Endodermal cell (in vitro differentiated cells): ENCODE results near the gene SLC7A9. TPM values are rescaled to one million over a fixed set of nuclear protein-coding genes. Genes with fewer than 3 reads are reported as not detected.

Source experiments
- DNase-seq: peaks from one replicate; pipeline ENCODE4 v3.0.0-alpha.2; 2017
- H3K27ac ChIP-seq: 2 replicates; pipeline ENCODE4 v1.5.1; 2013; ENCODE audit warnings: mild to moderate bottlenecking, low read depth, low read length, moderate library complexity
- H3K27me3 ChIP-seq: 2 replicates; pipeline ENCODE4 v1.6.1; 2013; ENCODE audit warnings: mild to moderate bottlenecking, low read length, moderate library complexity; ENCODE audit not compliant: insufficient read depth, control insufficient read depth, poor library complexity, severe bottlenecking
- H3K36me3 ChIP-seq: 2 replicates; pipeline ENCODE4 v1.7.0; 2013; ENCODE audit warnings: mild to moderate bottlenecking, low read length, moderate library complexity; ENCODE audit not compliant: control insufficient read depth, insufficient read depth
- H3K4me1 ChIP-seq: one replicate; pipeline ENCODE4 v1.7.0; 2013; ENCODE audit warnings: low read length; ENCODE audit not compliant: control insufficient read depth, insufficient read depth
- H3K4me3 ChIP-seq: 2 replicates; pipeline ENCODE4 v1.5.1; 2013; ENCODE audit warnings: mild to moderate bottlenecking, low read length, moderate library complexity
- H3K9ac ChIP-seq: 2 replicates; pipeline ENCODE4 v1.6.1; 2013; ENCODE audit warnings: mild to moderate bottlenecking, low read length, moderate library complexity; ENCODE audit not compliant: poor library complexity, severe bottlenecking; ENCODE audit errors: extremely low read depth
- H3K9me3 ChIP-seq: 2 replicates; pipeline ENCODE4 v1.6.1; 2013; ENCODE audit warnings: mild to moderate bottlenecking, low read length, moderate library complexity; ENCODE audit not compliant: control insufficient read depth
- H3K27ac Mint-ChIP-seq: 2 replicates; pipeline ENCODE4 v1.8.0; 2020; ENCODE audit warnings: mixed read lengths
- H3K27me3 Mint-ChIP-seq: 2 replicates; pipeline ENCODE4 v1.8.0; 2021; ENCODE audit warnings: mild to moderate bottlenecking, mixed read lengths; ENCODE audit not compliant: insufficient read depth
- H3K36me3 Mint-ChIP-seq: 2 replicates; pipeline ENCODE4 v1.8.0; 2020; ENCODE audit warnings: low read depth, mixed read lengths
- H3K4me1 Mint-ChIP-seq: 2 replicates; pipeline ENCODE4 v1.8.0; 2020; ENCODE audit warnings: mixed read lengths
- H3K4me3 Mint-ChIP-seq: 2 replicates; pipeline ENCODE4 v1.8.0; 2020; ENCODE audit warnings: mild to moderate bottlenecking, moderate library complexity, mixed read lengths
- H3K9me3 Mint-ChIP-seq: 2 replicates; pipeline ENCODE4 v1.8.0; 2020; ENCODE audit warnings: mild to moderate bottlenecking, mixed read lengths
- WGBS, 2 experiments: methylation state at CpG; one replicate each; pipeline versions ENCODE4 v1.1.5 to v1.1.7; 2013; ENCODE audit warnings: missing lambda C conversion rate in 2 of 2, mixed read lengths in 1 of 2; ENCODE audit not compliant: insufficient coverage in 1 of 2, insufficient read length in 1 of 2; 5-methylcytosine and 5-hydroxymethylcytosine counted together
- total RNA-seq, 2 donors: library from RNA; stranded (reverse); fragmentation: NEBNext Ultra II Directional in 1 of 2; extraction: Animal tissue kit (Norgen Biotek cat#: 25700) in 1 of 2; gene quantifications; 2 replicates in 1 of 2; 3 replicates in 1 of 2; pipeline ENCODE4 v1.2.1, GENCODE V29; 2021
- TF ChIP-seq, protein P1 (sequence below): fragments of 200-600 bp; sonication (generic); conservative IDR thresholded peaks from 2 replicates; pipeline ENCODE4 v1.5.0; 2021; ENCODE audit warnings: antibody characterized with exemption, mild to moderate bottlenecking

SLC7A9 gene
- total RNA-seq, 2 donors from 2014 or later: 0.18 TPM; not detected in 1

GRCh38 chr19:32916969-32917615 is 47.5 kb upstream of the SLC7A9 start:
- TF ChIP-seq, protein P1, sequence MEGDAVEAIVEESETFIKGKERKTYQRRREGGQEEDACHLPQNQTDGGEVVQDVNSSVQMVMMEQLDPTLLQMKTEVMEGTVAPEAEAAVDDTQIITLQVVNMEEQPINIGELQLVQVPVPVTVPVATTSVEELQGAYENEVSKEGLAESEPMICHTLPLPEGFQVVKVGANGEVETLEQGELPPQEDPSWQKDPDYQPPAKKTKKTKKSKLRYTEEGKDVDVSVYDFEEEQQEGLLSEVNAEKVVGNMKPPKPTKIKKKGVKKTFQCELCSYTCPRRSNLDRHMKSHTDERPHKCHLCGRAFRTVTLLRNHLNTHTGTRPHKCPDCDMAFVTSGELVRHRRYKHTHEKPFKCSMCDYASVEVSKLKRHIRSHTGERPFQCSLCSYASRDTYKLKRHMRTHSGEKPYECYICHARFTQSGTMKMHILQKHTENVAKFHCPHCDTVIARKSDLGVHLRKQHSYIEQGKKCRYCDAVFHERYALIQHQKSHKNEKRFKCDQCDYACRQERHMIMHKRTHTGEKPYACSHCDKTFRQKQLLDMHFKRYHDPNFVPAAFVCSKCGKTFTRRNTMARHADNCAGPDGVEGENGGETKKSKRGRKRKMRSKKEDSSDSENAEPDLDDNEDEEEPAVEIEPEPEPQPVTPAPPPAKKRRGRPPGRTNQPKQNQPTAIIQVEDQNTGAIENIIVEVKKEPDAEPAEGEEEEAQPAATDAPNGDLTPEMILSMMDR: no peak
- Histone ChIP-seq H3K4me1 (no peaks in the 10 kb centered on the region), H3K9me3 (no peaks in the 10 kb centered on the region), H3K9ac (no peak overlapping the region), H3K4me3 (no peak overlapping the region), H3K27ac (no peak overlapping the region), H3K36me3 (peaks cover 19% of the 10 kb centered on the region), H3K27me3 (no peaks in the 10 kb centered on the region)
- no peak for DNase-seq
- Mint-ChIP-seq H3K4me3 (no peak overlapping the region), H3K27ac (peak overlapping the region; percentile 30), H3K4me1 (no peaks in the 10 kb centered on the region), H3K36me3 (peaks cover 38% of the 10 kb centered on the region), H3K9me3 (no peaks in the 10 kb centered on the region), H3K27me3 (no peaks in the 10 kb centered on the region)
- WGBS, 2 experiments: 68 to 88% methylated on average over 3 to 4 of the region's 4 CpGs

DNA sequence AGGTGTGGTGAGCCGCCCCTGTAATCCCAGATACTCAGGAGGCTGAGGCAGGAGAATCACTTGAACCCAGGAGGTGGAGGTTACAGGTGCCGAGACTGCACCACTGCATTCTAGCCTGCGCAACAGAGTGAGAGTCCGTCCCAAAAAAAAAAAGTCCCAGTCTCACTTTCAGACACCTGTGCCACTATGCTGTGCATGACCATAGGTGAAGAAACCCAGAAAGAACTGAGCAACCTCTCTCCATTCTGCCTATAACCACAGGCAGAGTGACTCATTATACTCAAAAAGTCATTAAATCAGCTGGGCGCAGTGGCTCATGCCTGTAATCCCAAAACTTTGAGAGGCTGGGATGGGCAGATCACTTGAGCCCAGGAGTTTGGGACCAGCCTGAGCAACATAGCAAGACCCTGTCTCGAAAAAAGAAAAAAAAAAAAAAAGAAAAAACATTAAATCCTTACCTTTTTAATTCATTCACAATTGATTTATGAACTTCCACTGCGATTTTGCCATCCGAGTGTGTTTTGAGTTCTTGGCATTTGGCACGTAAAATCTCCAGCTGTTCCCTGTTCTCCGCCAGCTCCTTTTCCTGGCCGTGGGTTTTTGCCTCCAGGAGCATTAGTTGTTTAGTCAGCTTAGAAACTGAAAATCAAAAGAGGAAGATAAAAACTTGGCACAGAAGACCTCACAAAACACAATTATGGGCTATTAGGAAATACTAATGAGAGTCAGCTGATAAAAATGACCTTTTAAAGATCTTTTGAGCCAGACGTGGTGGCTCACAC is 45.5 kb upstream of the SLC7A9 start:
- Histone ChIP-seq H3K9ac (no peak overlapping the region), H3K27me3 (no peaks in the 10 kb centered on the region), H3K9me3 (no peaks in the 10 kb centered on the region), H3K27ac (no peak overlapping the region), H3K4me1 (no peaks in the 10 kb centered on the region), H3K4me3 (no peak overlapping the region), H3K36me3 (peaks cover 31% of the 10 kb centered on the region)
- no peak for DNase-seq
- 77 to 84% methylated on average over 9 to 11 of the region's 12 CpGs for WGBS, 2 experiments
- Mint-ChIP-seq H3K36me3 (peaks cover 32% of the 10 kb centered on the region), H3K4me1 (no peaks in the 10 kb centered on the region), H3K9me3 (no peaks in the 10 kb centered on the region), H3K27me3 (no peaks in the 10 kb centered on the region), H3K27ac (no peak overlapping the region), H3K4me3 (no peak overlapping the region)
- TF ChIP-seq, protein P1: no peak

- DNase-seq: no peak
- Mint-ChIP-seq H3K27ac (no peak overlapping the region), H3K4me1 (no peaks in the 10 kb centered on the region), H3K36me3 (peaks cover 43% of the 10 kb centered on the region), H3K9me3 (no peaks in the 10 kb centered on the region), H3K27me3 (no peaks in the 10 kb centered on the region), H3K4me3 (no peak overlapping the region)
- no peak overlapping the region for H3K4me3 ChIP-seq
- H3K9me3 ChIP-seq: no peaks in the 10 kb centered on the region
- TF ChIP-seq, protein P1: no peak
- H3K36me3 ChIP-seq: peaks cover 50% of the 10 kb centered on the region
- H3K4me1 ChIP-seq: no peaks in the 10 kb centered on the region
- H3K9ac ChIP-seq: no peak overlapping the region
- no peak overlapping the region for H3K27ac ChIP-seq
- H3K27me3 ChIP-seq: no peaks in the 10 kb centered on the region
- 99 to 100% methylated on average over 1 to 4 of the region's 4 CpGs for WGBS, 2 experiments
These were observed 41.9 kb upstream of the SLC7A9 start for GRCh38 chr19:32911467-32911866.
